CD4-positive, alpha-beta T cell treated with Interleukin-21 for 1 hour (primary cell): ENCODE results near the gene CPSF2.
"Not testable (repeated sequence)": the region's sequence is repeated elsewhere in the genome, so short reads cannot be mapped to it uniquely, and the experiment has no call there.

Source experiments
- DNase-seq: peaks from one replicate; pipeline ENCODE4 v3.0.0-alpha.2; 2020

CPSF2 gene

DNA sequence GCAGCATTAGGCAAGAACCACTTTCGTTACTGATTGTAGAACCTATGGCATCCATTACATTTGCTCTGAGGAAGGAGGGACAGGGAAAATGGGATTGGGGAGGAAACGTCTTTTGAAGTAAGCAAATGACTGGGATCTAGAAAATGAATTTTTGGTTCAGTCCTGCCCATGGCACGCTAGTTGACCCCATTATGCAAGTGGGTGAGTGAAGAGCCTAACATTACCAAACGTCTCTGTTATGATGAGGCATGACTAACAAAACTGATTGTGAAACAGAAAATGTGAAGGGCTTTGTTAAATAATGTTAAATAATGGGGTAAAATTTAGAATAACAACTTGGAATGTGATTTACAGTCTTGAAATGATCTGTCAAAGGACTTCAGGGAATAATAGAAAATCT is 38.9 kb downstream of the CPSF2 start:
- DNase-seq = no peak

DNA sequence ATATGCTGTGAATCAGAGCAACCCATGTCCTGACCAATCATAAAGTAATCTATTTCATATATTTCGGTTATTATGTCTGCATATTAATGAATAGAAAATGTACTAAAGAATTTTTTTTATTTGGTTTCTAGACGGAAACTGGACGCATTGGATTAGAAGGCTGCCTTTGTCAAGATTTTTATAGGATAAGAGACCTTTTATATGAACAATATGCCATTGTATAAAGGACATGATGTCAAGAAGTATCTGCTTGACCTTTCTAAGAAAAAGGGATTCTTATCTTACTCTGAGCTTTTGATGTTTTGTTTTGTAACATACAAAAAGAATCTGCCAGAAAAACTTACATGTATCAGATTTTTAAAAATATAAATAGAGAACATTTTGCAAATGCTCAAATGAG is 39.8 kb downstream of the CPSF2 start:
- no peak for DNase-seq

DNA sequence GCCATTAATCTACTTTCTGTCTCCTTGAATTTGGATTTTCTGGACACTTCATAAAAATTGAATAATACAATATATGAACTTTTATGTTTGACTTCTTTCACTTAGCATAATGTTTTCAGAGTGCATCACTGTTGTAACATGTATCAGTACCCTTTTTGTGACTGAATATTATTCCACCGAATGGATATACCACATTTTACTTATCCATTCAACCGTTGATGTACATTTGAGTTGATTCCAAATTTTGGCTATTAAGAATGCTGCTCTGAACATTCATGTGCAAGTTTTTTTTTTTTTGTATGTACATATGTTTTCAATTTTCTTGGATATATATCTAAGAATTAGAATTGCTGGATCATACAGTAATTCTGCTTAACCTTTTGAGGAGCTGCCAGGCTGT is 43.2 kb downstream of the CPSF2 start:
- no peak for DNase-seq

DNA sequence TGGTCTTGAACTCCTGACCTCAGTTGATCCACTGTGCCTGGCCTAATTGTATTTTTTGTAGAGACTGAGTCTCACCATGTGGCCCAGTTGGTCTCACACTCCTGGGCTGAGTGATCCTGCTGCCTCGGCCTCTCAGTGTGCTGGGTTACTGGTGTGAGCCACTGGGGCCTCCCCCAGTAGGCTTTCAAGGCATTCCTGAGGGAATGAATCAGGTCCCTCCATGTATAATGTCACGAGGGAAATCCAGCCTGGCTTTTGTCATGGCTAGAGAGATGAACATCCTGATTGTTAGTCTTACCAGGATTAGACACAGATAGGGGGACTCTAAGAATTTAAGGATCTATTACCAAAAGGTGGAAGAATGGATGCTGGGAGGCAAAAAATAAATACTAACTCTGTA is 51.9 kb downstream of the CPSF2 start:
- DNase-seq = no peak

DNA sequence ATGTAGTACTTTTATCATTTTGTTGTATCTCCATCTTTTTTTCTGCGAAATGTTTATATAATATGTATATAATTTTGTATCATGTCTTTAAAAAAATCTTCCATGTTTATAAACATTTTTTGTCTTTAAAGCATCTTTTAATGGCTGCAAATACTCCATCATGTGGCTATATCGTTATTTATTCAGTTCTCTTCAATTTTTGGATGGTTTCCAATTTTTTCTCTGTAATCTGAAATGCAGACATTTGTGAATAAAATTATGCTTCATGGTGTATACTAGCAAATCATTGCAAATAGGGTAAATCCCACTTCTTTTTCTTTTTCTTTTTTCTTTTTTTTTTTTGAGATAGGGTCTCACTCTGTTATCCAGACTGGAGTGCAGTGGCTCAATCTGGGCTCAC is 54.0 kb downstream of the CPSF2 start:
- no peak for DNase-seq

DNA sequence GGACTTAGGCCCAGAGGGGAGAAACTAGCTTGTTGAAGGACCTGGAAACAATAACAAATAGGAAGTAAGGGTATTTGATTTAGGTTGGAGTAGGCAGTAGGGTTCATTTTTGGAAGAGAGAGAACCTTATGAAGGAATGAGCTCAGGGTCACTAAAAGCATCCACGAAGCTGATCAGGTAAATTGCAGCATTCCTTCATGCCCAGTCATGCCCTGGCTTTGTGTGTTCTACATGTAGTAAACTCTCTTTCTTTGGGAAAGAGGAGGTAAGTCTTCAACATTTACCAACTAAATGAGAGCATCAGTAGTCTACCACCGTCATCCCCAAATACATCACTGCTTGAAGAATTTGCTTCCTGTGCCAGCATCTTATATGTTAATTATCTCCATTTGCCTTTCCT is 54.7 kb downstream of the CPSF2 start:
- DNase-seq = no peak

DNA sequence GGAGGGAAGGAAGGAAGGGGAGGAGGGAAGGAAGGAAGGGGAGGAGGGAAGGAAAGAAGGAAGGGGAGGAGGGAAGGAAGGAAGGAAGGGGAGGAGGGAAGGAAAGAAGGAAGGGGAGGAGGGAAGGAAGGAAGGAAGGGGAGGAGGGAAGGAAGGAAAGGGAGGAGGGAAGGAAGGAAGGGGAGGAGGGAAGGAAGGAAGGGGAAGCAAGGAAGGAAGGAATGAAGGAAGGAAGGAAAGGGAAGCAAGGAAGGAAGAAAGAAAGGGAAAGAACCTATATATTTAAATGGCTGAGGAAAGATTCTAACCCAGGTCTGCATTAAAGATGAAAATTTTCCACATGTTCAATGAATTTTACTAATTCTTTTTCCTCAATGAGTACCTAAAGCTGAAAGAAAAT is 57.4 kb downstream of the CPSF2 start:
- DNase-seq = not testable (repeated sequence)

DNA sequence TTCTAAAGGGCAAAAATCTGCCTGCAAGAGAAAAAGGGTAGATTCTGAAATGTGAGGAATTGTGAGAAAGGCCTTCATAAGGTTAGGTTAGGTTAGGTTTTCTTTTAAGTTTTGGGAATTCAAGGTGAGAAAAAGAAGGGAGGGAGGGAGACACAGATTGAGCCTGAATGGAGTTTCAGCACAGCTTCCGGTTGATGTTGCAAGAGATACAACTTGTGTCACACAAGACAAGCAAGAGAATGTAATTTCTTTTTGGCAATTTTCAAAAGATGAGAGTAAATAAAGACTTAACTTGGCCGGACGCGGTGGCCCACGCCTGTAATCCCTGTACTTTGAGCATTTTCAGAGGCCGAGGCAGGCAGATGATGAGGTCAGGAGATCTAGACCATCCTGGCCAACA is 63.8 kb downstream of the CPSF2 start:
- DNase-seq = no peak

DNA sequence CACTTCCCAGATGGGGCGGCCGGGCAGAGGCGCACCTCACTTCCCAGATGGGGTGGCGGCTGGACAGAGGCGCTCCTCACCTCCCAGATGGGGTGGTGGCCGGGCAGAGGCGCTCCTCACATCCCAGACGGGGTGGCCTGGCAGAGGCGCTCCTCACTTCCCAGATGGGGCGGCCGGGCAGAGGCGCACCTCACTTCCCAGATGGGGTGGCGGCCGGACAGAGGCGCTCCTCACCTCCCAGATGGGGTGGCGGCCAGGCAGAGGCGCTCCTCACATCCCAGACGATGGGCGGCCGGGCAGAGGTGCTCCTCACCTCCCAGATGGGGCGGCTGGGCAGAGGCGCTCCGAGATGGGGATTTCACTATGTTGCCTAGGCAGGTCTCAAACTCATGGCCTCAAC is 65.8 kb downstream of the CPSF2 start:
- not testable (repeated sequence) for DNase-seq

DNA sequence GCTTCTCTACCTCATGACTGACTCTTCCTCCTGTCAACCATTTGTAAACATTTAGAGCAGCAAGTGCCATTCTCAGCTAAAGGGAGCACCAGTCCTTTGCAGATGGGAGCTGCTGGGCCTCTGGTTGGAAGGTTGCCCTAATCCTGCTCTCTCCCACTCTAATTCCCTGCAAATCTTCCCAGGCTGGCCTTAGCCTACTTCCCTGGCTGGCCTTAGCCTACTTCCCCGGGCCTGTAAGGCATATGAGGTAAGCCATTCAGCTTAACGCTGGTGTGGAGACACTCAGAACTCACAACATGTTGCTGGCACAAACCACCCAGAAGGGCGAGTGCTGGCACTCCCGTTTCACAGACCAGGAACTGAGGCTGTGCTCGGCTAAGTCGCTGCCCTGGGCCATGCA is 69.0 kb downstream of the CPSF2 start:
- DNase-seq = no peak

DNA sequence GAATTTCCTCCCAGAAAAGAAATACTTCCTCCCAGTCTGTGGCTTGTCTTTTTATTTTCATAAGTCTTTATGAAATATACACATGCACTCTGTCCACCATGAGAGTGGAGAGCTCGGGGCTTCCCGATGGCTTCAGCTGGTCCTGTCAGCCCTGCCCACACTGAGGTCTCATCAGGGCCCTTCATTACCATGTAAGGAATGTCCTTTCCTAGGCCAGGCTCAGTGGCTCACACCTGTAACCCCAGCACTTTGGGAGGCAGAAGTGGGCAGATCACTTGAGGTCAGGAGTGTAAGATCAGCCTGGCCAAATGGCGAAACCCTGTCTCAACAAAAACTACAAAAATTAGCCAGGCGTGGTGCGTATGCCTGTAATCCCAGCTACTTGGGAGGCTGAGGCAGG is 77.0 kb downstream of the CPSF2 start:
- no peak for DNase-seq

DNA sequence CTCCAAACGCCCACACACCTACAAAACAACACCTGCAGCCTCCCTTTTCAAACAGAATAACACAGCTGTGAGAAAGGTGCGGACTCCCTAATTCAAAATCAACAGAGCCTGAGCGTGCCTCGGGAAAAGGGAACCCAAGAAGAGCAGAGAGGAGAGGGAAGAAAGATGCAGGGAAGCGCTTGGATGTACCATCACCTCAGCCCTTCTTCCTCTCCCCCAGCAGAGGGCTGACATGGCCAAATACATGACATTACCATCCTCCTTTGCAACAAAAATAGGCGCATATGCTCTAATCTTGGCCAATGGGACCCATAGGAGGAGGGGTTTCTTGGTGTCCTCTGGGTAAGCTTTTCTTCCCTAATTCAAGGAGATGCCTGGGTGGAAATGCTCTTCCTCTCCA is 78.0 kb downstream of the CPSF2 start:
- DNase-seq = no peak

DNA sequence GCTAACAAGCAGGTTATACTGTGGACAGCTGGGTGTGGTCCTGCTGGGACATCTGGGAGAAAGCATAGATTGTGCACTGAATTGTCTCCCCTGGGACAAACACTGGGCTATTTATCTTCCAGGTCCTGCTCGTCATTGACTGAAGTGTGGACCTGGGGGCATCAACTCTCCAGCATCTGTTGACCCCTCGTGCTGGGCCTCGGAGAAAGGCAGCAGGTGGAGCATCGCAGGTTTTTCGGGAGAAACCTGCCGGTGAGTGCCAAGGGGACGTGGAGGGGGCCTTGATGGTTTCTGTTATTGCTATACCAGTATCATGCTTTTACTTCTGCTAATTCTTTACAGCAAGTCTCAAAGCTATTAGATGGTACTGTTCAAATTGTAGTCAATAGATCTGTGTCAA is 81.3 kb downstream of the CPSF2 start:
- no peak for DNase-seq

DNA sequence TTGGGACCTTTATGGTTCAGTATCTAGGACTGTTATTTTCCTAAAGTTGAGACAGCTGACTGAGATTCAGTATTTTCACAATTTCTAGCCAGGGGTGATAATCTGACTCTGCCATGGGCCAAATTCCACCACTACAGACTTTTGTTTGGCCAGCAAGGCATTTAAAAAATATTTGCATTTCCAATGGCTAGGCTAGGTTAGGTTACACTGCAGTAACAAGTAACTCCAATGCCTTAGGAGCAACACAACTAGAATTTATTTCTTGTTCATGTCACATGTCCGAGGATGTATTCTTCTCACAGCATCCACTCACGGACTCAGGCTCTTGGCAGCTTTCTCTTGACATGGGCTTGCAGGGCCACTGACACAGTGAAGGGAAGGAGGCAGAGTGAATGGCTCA is 83.0 kb downstream of the CPSF2 start:
- no peak for DNase-seq

DNA sequence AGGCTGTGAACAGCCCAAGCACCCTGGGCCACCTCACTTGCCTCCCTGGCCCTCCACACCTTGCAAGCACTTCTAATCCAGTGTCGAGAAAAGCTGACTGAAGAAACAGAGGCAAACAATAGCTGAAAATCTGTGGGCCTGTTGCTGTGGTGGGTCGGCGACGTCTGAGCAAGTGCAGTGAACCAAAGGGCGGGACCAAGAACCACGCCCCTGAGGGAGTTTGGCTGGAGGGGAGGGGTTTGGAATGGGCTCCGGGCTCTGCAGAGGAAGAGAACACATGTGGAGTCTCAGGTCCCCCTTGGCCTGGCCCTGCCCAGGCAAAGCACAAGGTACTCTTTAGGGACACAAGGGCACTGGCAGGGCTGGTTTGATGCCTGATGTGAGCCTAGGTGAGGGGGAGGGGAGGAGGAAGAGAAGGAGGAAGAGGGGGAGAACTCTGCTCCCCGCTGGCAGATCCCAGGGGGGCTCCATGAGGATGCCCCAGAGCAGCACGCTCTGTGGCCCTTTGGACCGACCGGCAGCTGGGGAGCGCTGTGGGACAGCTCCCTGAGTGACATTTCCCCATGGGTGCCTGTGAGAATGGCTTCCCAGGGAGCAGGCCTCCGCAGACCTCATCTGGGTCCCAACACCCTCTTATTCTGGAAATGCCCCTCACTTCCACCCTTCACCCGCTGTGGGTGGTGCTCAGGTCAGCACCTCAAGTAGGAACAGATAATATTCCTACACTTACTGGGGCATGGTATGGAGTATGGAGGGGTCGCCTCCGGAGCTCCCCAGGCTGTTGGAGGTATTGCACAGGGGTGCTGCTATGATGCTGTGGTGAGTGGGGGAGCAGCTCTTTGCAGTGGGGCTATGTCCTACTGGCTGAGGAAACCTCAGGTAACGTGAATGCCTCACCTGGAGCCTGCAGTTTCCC is 85.5 kb downstream of the CPSF2 start:
- DNase-seq = no peak

DNA sequence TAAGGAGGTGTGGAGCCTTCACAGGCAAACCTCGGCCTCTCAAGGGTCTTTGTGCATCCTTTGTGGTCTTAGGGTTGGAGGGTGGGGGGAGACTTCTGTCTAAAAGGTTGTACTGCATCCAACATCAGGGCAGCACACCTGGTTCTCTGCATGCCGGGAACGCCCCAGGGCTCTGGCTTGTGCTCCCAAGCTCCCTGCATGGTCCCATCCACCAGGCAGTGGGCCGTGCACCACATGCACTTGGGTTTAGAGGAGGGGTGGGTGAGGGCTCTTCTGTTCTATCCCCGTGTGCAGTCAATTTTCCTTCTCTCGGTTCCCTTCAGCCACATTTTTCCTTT is 86.1 kb downstream of the CPSF2 start:
- DNase-seq = no peak

DNA sequence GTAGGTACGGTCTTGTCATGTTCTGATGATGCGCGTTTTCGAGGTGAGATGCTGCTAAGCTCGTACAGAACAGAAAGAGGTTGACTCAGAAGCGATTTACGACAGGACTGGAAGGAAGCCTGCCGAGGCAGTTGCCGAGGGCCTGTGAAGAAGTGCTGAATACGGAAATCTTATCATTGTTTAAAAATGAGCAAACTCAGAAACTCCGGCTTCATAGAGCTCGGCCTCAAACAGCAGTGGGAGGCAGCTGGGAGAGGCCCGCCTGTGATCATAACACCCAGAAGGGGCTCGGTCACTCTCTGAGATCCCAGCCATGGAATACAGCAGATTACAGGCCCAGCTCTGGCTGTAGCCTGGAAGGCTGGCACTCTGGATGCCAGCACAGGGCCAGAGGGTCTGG is 87.4 kb downstream of the CPSF2 start:
- no peak for DNase-seq

DNA sequence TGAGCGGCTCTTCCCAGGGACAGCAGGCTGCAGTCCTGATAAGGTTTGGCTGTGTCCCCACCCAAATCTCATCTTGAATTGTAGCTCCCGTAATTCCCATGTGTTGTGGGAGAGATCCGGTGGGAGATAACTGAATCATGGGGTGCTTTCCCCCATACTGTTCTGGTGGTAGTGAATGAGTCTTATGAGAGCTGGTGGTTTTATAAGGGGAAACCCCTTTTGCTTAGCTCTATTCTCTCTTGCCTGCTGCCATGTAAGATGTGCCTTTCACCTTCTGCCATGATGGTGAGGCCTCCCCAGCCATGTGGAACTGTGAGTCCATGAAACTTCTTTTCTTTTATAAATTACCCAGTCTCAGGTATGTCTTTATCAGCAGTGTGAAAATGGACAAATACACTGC is 91.4 kb downstream of the CPSF2 start:
- DNase-seq = not testable (repeated sequence)

DNA sequence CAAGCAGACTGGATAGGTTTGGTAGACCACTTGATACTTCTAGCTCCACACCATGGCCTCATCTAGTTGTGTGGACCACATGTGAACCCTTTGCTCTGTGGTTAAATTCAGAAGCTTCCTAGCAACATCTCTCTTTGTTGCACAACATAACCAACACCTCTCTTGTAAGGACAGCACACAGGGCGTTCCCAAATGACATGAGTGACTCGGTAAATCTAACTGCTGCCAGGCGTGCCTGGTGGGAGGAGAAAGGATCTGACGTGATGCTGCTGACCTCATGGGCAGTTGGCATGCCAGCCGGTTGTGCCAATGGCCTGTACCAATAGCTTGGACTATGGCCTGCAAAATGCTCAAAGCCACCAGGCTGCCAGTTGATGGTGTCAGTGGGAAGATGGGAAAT is 93.8 kb downstream of the CPSF2 start:
- no peak for DNase-seq

DNA sequence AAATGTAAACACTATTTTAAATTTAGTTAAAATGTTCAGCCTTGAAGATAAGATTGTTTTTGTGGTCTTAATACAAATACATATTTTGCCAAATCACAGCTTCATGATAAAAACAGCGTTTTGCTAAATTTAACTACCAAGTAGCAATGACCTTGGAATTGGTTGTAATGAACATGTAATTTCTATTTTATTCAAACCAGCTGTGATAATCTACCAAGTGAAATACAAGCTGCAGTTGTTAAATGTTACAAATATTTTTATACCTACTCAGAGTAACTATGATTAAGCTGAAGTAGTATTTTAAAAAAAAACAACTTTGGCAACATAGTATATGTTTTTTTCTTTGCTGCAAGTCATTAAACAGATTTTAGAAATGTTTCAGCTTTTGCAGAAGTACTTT is 96.2 kb downstream of the CPSF2 start:
- DNase-seq = no peak
